HepG2 (cell line): ENCODE measurements around the gene EREG. TPM values are rescaled to one million over a fixed set of nuclear protein-coding genes. Genes with fewer than 3 reads are reported as not detected.

Experiments
- ATAC-seq: fragments of 200-7000 bp; cut with Tn5 transposase; 3 replicates; pipeline ENCODE4 v1.9.1; 2020; ENCODE audit warnings: mild to moderate bottlenecking, moderate library complexity
- BruUV-seq: library from RNA; stranded (reverse); fragments of 400-500 nt; replicated peaks from 2 replicates; lab custom pipeline; 2021; lab: Mats Ljungman, UMichigan
- CTCF ChIA-PET: fragments of 300-600 bp; formaldehyde crosslinking; extraction: SDS; loops from one replicate; lab custom pipeline; 2021; ENCODE audit warnings: low total read pairs, inconsistent platforms, low intra/inter-chr PET ratio; lab: Yijun Ruan, JAX
- POLR2A ChIA-PET: fragments of 350-600 bp; sonication (Branson Sonifier 250); formaldehyde crosslinking; loops from one replicate; lab custom pipeline; 2020; ENCODE audit warnings: antibody characterized with exemption, inconsistent platforms; lab: Yijun Ruan, JAX
- DNase-seq: peaks from one replicate; pipeline ENCODE4 v3.0.0-alpha.2; 2015; ENCODE audit warnings: low spot score
- FAIRE-seq: peaks from 3 replicates; lab custom pipeline; 2011; peaks lifted over from hg19 to GRCh38; lab: Jason Lieb, UNC
- H2AFZ ChIP-seq: one replicate; pipeline ENCODE4 v1.6.1; 2011; ENCODE audit warnings: low read length, inconsistent platforms
- H3K27ac ChIP-seq: fragments of 300-600 bp; 3 replicates; pipeline ENCODE4 v1.8.0; 2011; ENCODE audit warnings: mixed run types, mild to moderate bottlenecking, mixed read lengths, low read length, inconsistent platforms; ENCODE audit not compliant: insufficient read depth; ENCODE audit errors: extremely low read length
- H3K27me3 ChIP-seq, 2 experiments: fragments of 200-600 bp in 1 of 2; 2 replicates in 1 of 2; 3 replicates in 1 of 2; pipeline versions ENCODE4 v1.6.0 to v1.8.0; 2011; ENCODE audit warnings: low read length in 2 of 2, mild to moderate bottlenecking in 2 of 2, moderate library complexity in 2 of 2, inconsistent platforms in 1 of 2; ENCODE audit not compliant: insufficient read depth in 2 of 2, control insufficient read depth in 1 of 2
- H3K36me3 ChIP-seq, 2 experiments: fragments of 200-600 bp in 1 of 2; replicated peaks in 1 of 2; 2 replicates in 1 of 2; 3 replicates in 1 of 2; pipeline versions ENCODE4 v1.5.1 to v1.8.0; 2011; ENCODE audit warnings: low read length in 2 of 2, inconsistent platforms in 1 of 2; ENCODE audit not compliant: insufficient read depth in 2 of 2, control insufficient read depth in 1 of 2
- H3K4me1 ChIP-seq: 2 replicates; pipeline ENCODE4 v1.5.1; 2012; ENCODE audit warnings: low read length, inconsistent platforms; ENCODE audit not compliant: insufficient read depth
- H3K4me2 ChIP-seq: 2 replicates; pipeline ENCODE4 v1.6.0; 2011; ENCODE audit warnings: low read depth, low read length, inconsistent platforms
- H3K4me3 ChIP-seq, 3 experiments: fragments of 200-600 bp in 1 of 3; sonication (generic), shearing (Covaris generic) in 1 of 3; replicated peaks in 1 of 3; 2 replicates each; pipeline ENCODE4 v1.5.1; 2011 to 2016; ENCODE audit warnings: low read length in 3 of 3, inconsistent platforms in 2 of 3, low read depth in 2 of 3, mild to moderate bottlenecking in 2 of 3, control low read depth in 1 of 3, mixed read lengths in 1 of 3; ENCODE audit not compliant: insufficient read depth in 1 of 3
- H3K79me2 ChIP-seq: one replicate; pipeline ENCODE4 v1.6.1; 2011; ENCODE audit warnings: low read length, inconsistent platforms; ENCODE audit not compliant: insufficient read depth
- H3K9ac ChIP-seq: 2 replicates; pipeline ENCODE4 v1.6.0; 2011; ENCODE audit warnings: mild to moderate bottlenecking, low read depth, low read length, inconsistent platforms; ENCODE audit not compliant: insufficient read depth
- H3K9me3 ChIP-seq: 2 replicates; pipeline ENCODE4 v1.5.1; 2012; ENCODE audit warnings: mild to moderate bottlenecking, low read length
- H4K20me1 ChIP-seq: 2 replicates; pipeline ENCODE4 v1.6.0; 2011; ENCODE audit warnings: inconsistent platforms, mild to moderate bottlenecking, low read length, moderate library complexity; ENCODE audit not compliant: insufficient read depth
- ASH2L ChIP-seq: fragments of 300-600, 200-600 bp; sonication (generic); IDR thresholded peaks from 2 replicates; pipeline ENCODE4 v1.7.0; 2017; ENCODE audit warnings: low read depth, mild to moderate bottlenecking, moderate library complexity, mixed read lengths, low read length; ENCODE audit not compliant: insufficient read length
- ATF1 ChIP-seq: IDR thresholded peaks from 2 replicates; pipeline ENCODE4 v1.6.1; 2016; ENCODE audit warnings: mild to moderate bottlenecking, control low read depth
- CBX1 ChIP-seq: IDR thresholded peaks from one replicate; pipeline ENCODE4 v1.6.1; 2016; ENCODE audit warnings: antibody characterized with exemption, low read depth
- CTCF ChIP-seq: sonication (generic); formaldehyde crosslinking; IDR thresholded peaks from 2 replicates; pipeline ENCODE4 v1.5.0; 2020; ENCODE audit warnings: mild to moderate bottlenecking, missing genetic modification reagents, moderate library complexity
- HNRNPH1 ChIP-seq: fragments of 200-400 bp; formaldehyde crosslinking; optimal IDR thresholded peaks from 2 replicates; pipeline ENCODE3; 2017; ENCODE audit warnings: mild to moderate bottlenecking, low read depth, low read length
- MAFF ChIP-seq: IDR thresholded peaks from 2 replicates; pipeline ENCODE4 v1.6.1; 2011; ENCODE audit warnings: low read depth, low read length, improper control_type of control experiment
- MAFK ChIP-seq, 2 experiments: IDR thresholded peaks in 1 of 2; conservative IDR thresholded peaks in 1 of 2; 2 replicates each; pipeline ENCODE4 v1.6.1; 2011; ENCODE audit warnings: improper control_type of control experiment in 2 of 2, low read length in 2 of 2
- MLLT10 ChIP-seq: sonication (generic); formaldehyde crosslinking; IDR thresholded peaks from 2 replicates; pipeline ENCODE4 v1.4.0; 2020; ENCODE audit warnings: missing genetic modification reagents
- NRL ChIP-seq: sonication (generic); formaldehyde crosslinking; IDR thresholded peaks from 2 replicates; pipeline ENCODE4 v1.5.0; 2020; ENCODE audit warnings: missing genetic modification reagents, mild to moderate bottlenecking, moderate library complexity, borderline replicate concordance
- SETDB1 ChIP-seq: sonication (generic); formaldehyde crosslinking; IDR thresholded peaks from 2 replicates; pipeline ENCODE4 v1.5.1; 2020; ENCODE audit warnings: missing genetic modification reagents, mild to moderate bottlenecking, borderline replicate concordance
- ZFP41 ChIP-seq: sonication (generic); formaldehyde crosslinking; IDR thresholded peaks from 2 replicates; pipeline ENCODE4 v1.4.0; 2020; ENCODE audit warnings: mild to moderate bottlenecking, missing genetic modification reagents, borderline replicate concordance
- ZNF20 ChIP-seq: sonication (generic); formaldehyde crosslinking; IDR thresholded peaks from 2 replicates; pipeline ENCODE4 v1.4.0; 2020; ENCODE audit warnings: mild to moderate bottlenecking, moderate library complexity, missing genetic modification reagents
- ZNF274 ChIP-seq: sonication (generic); formaldehyde crosslinking; IDR thresholded peaks from 2 replicates; pipeline ENCODE4 v1.5.1; 2020; ENCODE audit warnings: mild to moderate bottlenecking, missing genetic modification reagents
- ZNF30 ChIP-seq: sonication (generic); formaldehyde crosslinking; IDR thresholded peaks from 2 replicates; pipeline ENCODE4 v1.5.0; 2020; ENCODE audit warnings: mild to moderate bottlenecking, missing genetic modification reagents
- ZNF441 ChIP-seq: sonication (generic); formaldehyde crosslinking; IDR thresholded peaks from 2 replicates; pipeline ENCODE4 v1.7.0; 2021; ENCODE audit warnings: missing genetic modification reagents, borderline replicate concordance
- ZNF777 ChIP-seq: sonication (generic); formaldehyde crosslinking; IDR thresholded peaks from 2 replicates; pipeline ENCODE4 v1.4.0; 2020; ENCODE audit warnings: missing genetic modification reagents
- WGBS: methylation state at CpG from one replicate; pipeline ENCODE4 v1.1.6; 2017; ENCODE audit warnings: low lambda C conversion rate; 5-methylcytosine and 5-hydroxymethylcytosine counted together
- in situ Hi-C: cut with HindIII; loops from 2 replicates; pipeline ENCODE4 v1.10.0; 2017; ENCODE audit warnings: low pct_unique_long_range_greater_than_20kb; ENCODE audit not compliant: extremely low pct_ligation_motif_present
- intact Hi-C: fragments of 100-400 bp; cut with micrococcal nuclease; formaldehyde crosslinking; loops from one replicate; pipeline ENCODE4 v1.10.0; 2022; ENCODE audit not compliant: unreplicated experiment
- polyA plus RNA-seq, 8 experiments: library from polyadenylated mRNA; depleted of rRNA in 3 of 8; stranded (reverse) in 7 of 8; unstranded in 1 of 8; fragments of >200 nt; fragmentation: Illumina TruSeq in 4 of 8; extraction: Trizol in 4 of 8; gene quantifications; 2 replicates each; pipeline versions ENCODE4 v1.2.1 to v1.2.3, GENCODE V29; 2011 to 2016; ENCODE audit warnings: low read depth in 4 of 8, missing spikeins in 1 of 8, mixed read lengths in 1 of 8; ENCODE audit not compliant: insufficient read depth in 1 of 8
- total RNA-seq, 5 experiments: library from RNA; depleted of rRNA; stranded (reverse); fragments of >200 nt; fragmentation: Illumina TruSeq; extraction: Trizol; gene quantifications; 2 replicates each; pipeline ENCODE4 v1.2.3, GENCODE V29; 2016; ENCODE audit warnings: low read depth in 1 of 5

The EREG gene
- total and polyA plus RNA-seq, 2 of the 13 experiments (the other 11 are each of a cell fraction or from before 2014, with no cell fraction given), result 0.11 to 0.13 TPM

- WGBS, result 5% methylated on average over 2 of the region's 2 CpGs
- in situ Hi-C loops, result no loop called here
- no peak for DNase-seq
- no peaks in the 10 kb centered on the region for H4K20me1 ChIP-seq
- no TSS peak for BruUV-seq
- H3K9me3 ChIP-seq, result no peaks in the 10 kb centered on the region
- no peak overlapping the region for H3K9ac ChIP-seq
- H3K27ac ChIP-seq, result no peak overlapping the region
- H3K4me3 ChIP-seq, result no peak overlapping the region
- H3K79me2 ChIP-seq, result no peaks in the 10 kb centered on the region
- H3K4me2 ChIP-seq, result no peak overlapping the region
- no peak overlapping the region for H2AFZ ChIP-seq
- intact Hi-C loops, result no loop called here
- H3K27me3 ChIP-seq, result no peaks in the 10 kb centered on the region
- no peaks in the 10 kb centered on the region for H3K4me1 ChIP-seq
- no peak for ATAC-seq
- ChIA-PET POLR2A (no interaction called here), CTCF (no interaction called here)
- TF ChIP-seq ZNF30 (CRISPR knock-in tag) (no peak), MAFK (conservative IDR thresholded peaks at IDR 0.05 in 1 of 2, IDR thresholded peaks at IDR 0.05 in 1 of 2; ENCODE audit: low read length in 2 of 2) (peak in 1 of 2 experiments; percentile 30; a peak in 1 of 4 replicates), MLLT10 (CRISPR knock-in tag) (no peak)
- no peaks in the 10 kb centered on the region for H3K36me3 ChIP-seq
- FAIRE-seq, result no peak
Measured at GRCh38 chr4:74316397-74316796, 48.5 kb upstream of the EREG start.

- ATAC-seq (no peak), FAIRE-seq (no peak)
- intact Hi-C loops (no loop called here), in situ Hi-C loops (no loop called here)
- Histone ChIP-seq H3K4me3 (no peak overlapping the region), H3K9ac (no peak overlapping the region), H3K36me3 (no peaks in the 10 kb centered on the region), H3K27ac (no peak overlapping the region), H2AFZ (no peak overlapping the region), H3K27me3 (no peaks in the 10 kb centered on the region)
- CTCF ChIA-PET, result no interaction called here
- WGBS, result 0% methylated on average over 3 of the region's 3 CpGs
- no TSS peak for BruUV-seq
- TF ChIP-seq ZNF274 (no peak), SETDB1 (no peak), MAFF (0 out of 2 replicates have a peak, but pooled peaks have one; percentile 17), ZFP41 (CRISPR knock-in tag) (no peak), ZNF777 (no peak), HNRNPH1 (no peak), CTCF (no peak), MAFK (conservative IDR thresholded peaks at IDR 0.05 in 1 of 2, IDR thresholded peaks at IDR 0.05 in 1 of 2; ENCODE audit: low read length in 2 of 2) (peak in 1 of 2 experiments; percentile 21; a peak in 1 of 4 replicates), ZNF20 (no peak), ASH2L (no peak), ZNF441 (CRISPR knock-in tag) (no peak), CBX1 (no peak), ATF1 (no peak), NRL (CRISPR knock-in tag) (no peak)
- TF ChIP-seq, all 625 proteins: peak for 2
- no peak for DNase-seq
- no peaks in the 10 kb centered on the region for H3K4me1 ChIP-seq
- H3K9me3 ChIP-seq, result no peaks in the 10 kb centered on the region
- POLR2A ChIA-PET, result no interaction called here
- H4K20me1 ChIP-seq, result no peaks in the 10 kb centered on the region
- H3K79me2 ChIP-seq, result no peaks in the 10 kb centered on the region
- no peak overlapping the region for H3K4me2 ChIP-seq
Measured at GRCh38 chr4:74317616-74318246, 47.2 kb upstream of the EREG start.
